H1 (cell line): ENCODE results near the gene NBPF3. TPM values are rescaled to one million over a fixed set of nuclear protein-coding genes. Genes with fewer than 3 reads are reported as not detected.

Source experiments
- EZH2 ChIP-seq: fragments of 200-600 bp; sonication (generic); IDR thresholded peaks from 2 replicates; pipeline ENCODE4 v1.7.1; 2012; ENCODE audit warnings: low read depth, mild to moderate bottlenecking, moderate library complexity, low read length, inconsistent platforms; ENCODE audit not compliant: severe bottlenecking
- polyA plus RNA-seq, 7 experiments: library from polyadenylated mRNA; depleted of rRNA in 3 of 7; stranded (reverse) in 5 of 7; unstranded in 2 of 7; fragments of >200 nt in 5 of 7; fragments of 200-250 nt in 2 of 7; gene quantifications; 1 replicate in 5 of 7; 2 replicates in 1 of 7; 4 replicates in 1 of 7; pipeline versions ENCODE4 v1.2.1 to v1.2.3, GENCODE V29; 2011 to 2013; ENCODE audit warnings: missing spikeins in 2 of 7, mixed read lengths in 2 of 7
- total RNA-seq: library from RNA; stranded (reverse); fragmentation: NEBNext Ultra II Directional; extraction: Animal tissue kit (Norgen Biotek cat#: 25700); gene quantifications from 2 replicates; pipeline ENCODE4 v1.2.1, GENCODE V29; 2021

NBPF3 gene
- total and polyA plus RNA-seq, 2 of the 8 experiments (the other 6 are each of a cell fraction or from before 2014, with no cell fraction given) = 3.8 to 4.3 TPM

- no peak for TF ChIP-seq EZH2
Measured at GRCh38 chr1:21396516-21396915, 43.4 kb upstream of the NBPF3 start (continued).
